OCI-LY7 (cell line): ENCODE measurements around the gene RCSD1. TPM values are rescaled to one million over a fixed set of nuclear protein-coding genes. Genes with fewer than 3 reads are reported as not detected.
"Not testable (repeated sequence)": the region's sequence is repeated elsewhere in the genome, so short reads cannot be mapped to it uniquely, and the experiment has no call there.

ENCODE experiments used
- BruUV-seq: library from RNA; stranded (reverse); fragments of 400-500 nt; replicated peaks from 2 replicates; lab custom pipeline; 2021; lab: Mats Ljungman, UMichigan
- CTCF ChIA-PET: fragments of 300-600 bp; sonication (Branson Sonifier 250); formaldehyde crosslinking; loops from one replicate; lab custom pipeline; 2022; ENCODE audit warnings: antibody characterized with exemption; ENCODE audit not compliant: unreplicated experiment; lab: Charles Lee
- POLR2A ChIA-PET: fragments of 300-600 bp; sonication (Branson Sonifier 250); formaldehyde crosslinking; loops from one replicate; lab custom pipeline; 2022; ENCODE audit warnings: antibody characterized with exemption; lab: Charles Lee
- DNase-seq: peaks from one replicate; pipeline ENCODE4 v3.0.0-alpha.2; 2015; ENCODE audit warnings: low spot score
- H2AFZ ChIP-seq: fragments of 200-600 bp; sonication (generic), shearing (Covaris generic); 2 replicates; pipeline ENCODE4 v1.6.1; 2014; ENCODE audit warnings: mild to moderate bottlenecking, antibody characterized with exemption, low read length, moderate library complexity
- H3K27ac ChIP-seq: fragments of 200-600 bp; sonication (generic); 2 replicates; pipeline ENCODE4 v1.5.1; 2014; ENCODE audit warnings: mixed run types, low read depth, mild to moderate bottlenecking, moderate library complexity, low read length, inconsistent platforms; ENCODE audit not compliant: poor library complexity, severe bottlenecking
- H3K36me3 ChIP-seq: fragments of 200-600 bp; sonication (generic); 2 replicates; pipeline ENCODE4 v1.6.1; 2014; ENCODE audit warnings: mild to moderate bottlenecking, antibody characterized with exemption, low read length, moderate library complexity, mixed read lengths; ENCODE audit not compliant: insufficient read depth
- H3K4me1 ChIP-seq: fragments of 200-600 bp; sonication (generic); 2 replicates; pipeline ENCODE4 v1.5.1; 2014; ENCODE audit warnings: mild to moderate bottlenecking, low read length; ENCODE audit not compliant: insufficient read depth, poor library complexity, severe bottlenecking
- H3K4me2 ChIP-seq: fragments of 200-600 bp; sonication (generic); 2 replicates; pipeline ENCODE4 v1.6.1; 2014; ENCODE audit warnings: mild to moderate bottlenecking, low read length
- H3K4me3 ChIP-seq: fragments of 200-600 bp; sonication (generic); 2 replicates; pipeline ENCODE4 v1.5.1; 2014; ENCODE audit warnings: mild to moderate bottlenecking, low read depth, low read length; ENCODE audit not compliant: poor library complexity, severe bottlenecking
- H3K79me2 ChIP-seq: fragments of 200-600 bp; sonication (generic); 2 replicates; pipeline ENCODE4 v1.6.1; 2016; ENCODE audit warnings: low read depth, mild to moderate bottlenecking, low read length, moderate library complexity, mixed read lengths; ENCODE audit not compliant: insufficient read depth
- H3K9me2 ChIP-seq: fragments of 200-600 bp; sonication (generic); 2 replicates; pipeline ENCODE4 v1.6.1; 2016; ENCODE audit warnings: mild to moderate bottlenecking, low read length, mixed read lengths; ENCODE audit not compliant: insufficient read depth
- H3K9me3 ChIP-seq: fragments of 200-600 bp; sonication (generic); 2 replicates; pipeline ENCODE4 v1.6.1; 2014; ENCODE audit warnings: mild to moderate bottlenecking, mixed run types, low read length, mixed read lengths
- H4K20me1 ChIP-seq: fragments of 200-600 bp; sonication (generic); 2 replicates; pipeline ENCODE4 v1.6.1; 2014; ENCODE audit warnings: mild to moderate bottlenecking, antibody characterized with exemption, low read length, moderate library complexity, mixed read lengths; ENCODE audit not compliant: insufficient read depth
- EZH2phosphoT487 ChIP-seq: fragments of 200-600 bp; sonication (generic); IDR thresholded peaks from 2 replicates; pipeline ENCODE4 v1.6.1; 2018; ENCODE audit warnings: low read depth, borderline replicate concordance, mild to moderate bottlenecking, mixed run types, antibody characterized with exemption, low read length, moderate library complexity, mixed read lengths
- intact Hi-C: fragments of 100-400 bp; cut with micrococcal nuclease; formaldehyde crosslinking; loops from one replicate; pipeline ENCODE4 v1.10.0; 2022; ENCODE audit not compliant: unreplicated experiment
- total RNA-seq, 2 experiments: library from RNA; depleted of rRNA in 1 of 2; stranded (reverse); fragments of >200 nt in 1 of 2; shearing (Covaris generic) in 1 of 2; gene quantifications; 2 replicates each; pipeline ENCODE4 v1.2.3, GENCODE V29; 2014 to 2022
- TF ChIP-seq, protein P1 (sequence below): fragments of 200-600 bp; sonication (generic); conservative IDR thresholded peaks from 2 replicates; pipeline ENCODE4 v1.5.1; 2014; ENCODE audit warnings: mild to moderate bottlenecking, antibody characterized with exemption, low read length, moderate library complexity, mixed read lengths

RCSD1 gene
- total RNA-seq, 2 experiments from 2014 or later = 161 to 164 TPM

DNA sequence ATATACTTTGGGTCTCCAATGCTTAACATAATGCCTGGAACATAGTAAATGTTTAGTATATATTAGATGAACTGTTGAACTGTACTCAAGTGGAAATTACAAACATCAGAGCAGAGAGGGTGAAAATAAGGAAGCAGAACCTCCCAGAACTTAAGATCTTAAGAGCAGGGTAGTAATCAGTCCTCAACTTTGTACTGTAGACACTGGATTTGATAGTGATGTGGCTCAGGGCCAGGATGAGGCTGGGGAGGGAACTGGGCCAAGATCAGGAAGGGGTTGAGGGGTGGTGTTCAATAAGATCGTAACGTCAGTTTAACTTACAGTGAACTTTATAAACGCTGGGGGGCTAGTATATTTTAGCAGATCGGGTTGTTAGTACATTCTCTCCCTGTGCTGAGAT, 107.1 kb downstream of the RCSD1 start:
- H2AFZ ChIP-seq = no peak overlapping the region
- intact Hi-C loops = no loop called here
- no peaks in the 10 kb centered on the region; the same call in 1 of the 2 replicates for H3K9me3 ChIP-seq
- no peaks in the 10 kb centered on the region for H3K9me2 ChIP-seq
- DNase-seq = no peak
- H3K4me1 ChIP-seq = no peaks in the 10 kb centered on the region
- no peak overlapping the region for H3K27ac ChIP-seq
- peaks cover 7% of the 10 kb centered on the region; the same call in 1 of the 2 replicates for H3K79me2 ChIP-seq
- no peak overlapping the region for H3K4me2 ChIP-seq
- TF ChIP-seq, protein P1, sequence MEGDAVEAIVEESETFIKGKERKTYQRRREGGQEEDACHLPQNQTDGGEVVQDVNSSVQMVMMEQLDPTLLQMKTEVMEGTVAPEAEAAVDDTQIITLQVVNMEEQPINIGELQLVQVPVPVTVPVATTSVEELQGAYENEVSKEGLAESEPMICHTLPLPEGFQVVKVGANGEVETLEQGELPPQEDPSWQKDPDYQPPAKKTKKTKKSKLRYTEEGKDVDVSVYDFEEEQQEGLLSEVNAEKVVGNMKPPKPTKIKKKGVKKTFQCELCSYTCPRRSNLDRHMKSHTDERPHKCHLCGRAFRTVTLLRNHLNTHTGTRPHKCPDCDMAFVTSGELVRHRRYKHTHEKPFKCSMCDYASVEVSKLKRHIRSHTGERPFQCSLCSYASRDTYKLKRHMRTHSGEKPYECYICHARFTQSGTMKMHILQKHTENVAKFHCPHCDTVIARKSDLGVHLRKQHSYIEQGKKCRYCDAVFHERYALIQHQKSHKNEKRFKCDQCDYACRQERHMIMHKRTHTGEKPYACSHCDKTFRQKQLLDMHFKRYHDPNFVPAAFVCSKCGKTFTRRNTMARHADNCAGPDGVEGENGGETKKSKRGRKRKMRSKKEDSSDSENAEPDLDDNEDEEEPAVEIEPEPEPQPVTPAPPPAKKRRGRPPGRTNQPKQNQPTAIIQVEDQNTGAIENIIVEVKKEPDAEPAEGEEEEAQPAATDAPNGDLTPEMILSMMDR = no peak
- TF ChIP-seq EZH2phosphoT487 = no peak
- POLR2A ChIA-PET = no interaction called here
- no peak overlapping the region for H3K4me3 ChIP-seq
- no TSS peak for BruUV-seq
- CTCF ChIA-PET = no interaction called here
- peaks cover 29% of the 10 kb centered on the region for H3K36me3 ChIP-seq
- H4K20me1 ChIP-seq = no peaks in the 10 kb centered on the region

DNA sequence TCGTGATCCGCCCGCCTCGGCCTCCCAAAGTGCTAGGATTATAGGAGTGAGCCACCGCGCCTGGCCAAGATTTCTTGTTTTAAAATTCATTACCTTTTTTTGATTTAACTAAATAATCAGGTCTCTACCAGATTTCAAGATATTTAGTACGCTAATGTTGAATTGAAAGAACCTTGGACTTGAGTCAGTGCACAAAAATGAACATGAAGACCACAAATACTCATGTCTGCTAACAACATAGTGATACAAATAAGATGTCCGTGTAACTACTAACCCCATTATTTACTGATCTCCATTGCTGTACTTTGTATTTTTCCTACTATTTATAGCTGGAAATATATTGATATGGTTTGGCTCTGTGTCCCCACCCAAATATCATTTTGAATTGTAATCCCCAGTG, 108.1 kb downstream of the RCSD1 start:
- no TSS peak for BruUV-seq
- H2AFZ ChIP-seq = no peak overlapping the region
- DNase-seq = no peak
- H3K4me3 ChIP-seq = no peak overlapping the region
- H3K4me1 ChIP-seq = no peaks in the 10 kb centered on the region
- H3K9me2 ChIP-seq = no peaks in the 10 kb centered on the region
- H3K27ac ChIP-seq = no peak overlapping the region
- H3K36me3 ChIP-seq = peaks cover 22% of the 10 kb centered on the region
- CTCF ChIA-PET = no interaction called here
- TF ChIP-seq, protein P1 = no peak
- no peak for TF ChIP-seq EZH2phosphoT487
- POLR2A ChIA-PET = no interaction called here
- no peaks in the 10 kb centered on the region for H4K20me1 ChIP-seq
- no peaks in the 10 kb centered on the region; the same call in 1 of the 2 replicates for H3K9me3 ChIP-seq
- H3K79me2 ChIP-seq = peaks cover 6% of the 10 kb centered on the region; the same call in 1 of the 2 replicates
- intact Hi-C loops = no loop called here
- no peak overlapping the region for H3K4me2 ChIP-seq

DNA sequence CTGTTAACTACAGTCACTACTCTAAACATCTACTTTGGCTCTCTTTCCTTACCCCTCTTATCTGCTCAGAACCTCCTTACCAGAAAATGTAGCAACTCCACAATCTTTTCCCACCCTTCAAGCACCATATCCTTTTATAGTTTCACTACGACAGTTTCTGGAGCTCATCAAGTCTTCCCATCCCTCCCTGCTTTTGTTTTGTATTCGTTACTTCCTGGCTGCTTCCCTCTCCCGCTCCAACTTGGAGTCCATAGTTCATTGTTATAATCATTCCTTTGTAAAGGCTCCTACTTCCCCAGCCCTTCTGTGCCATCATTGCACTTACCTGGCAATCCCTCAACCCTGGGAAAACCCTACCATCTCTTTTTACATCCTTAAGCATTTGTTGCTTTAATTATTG, 109.7 kb downstream of the RCSD1 start:
- intact Hi-C loops = no loop called here
- Histone ChIP-seq H3K9me2 (no peaks in the 10 kb centered on the region), H3K79me2 (peaks cover 14% of the 10 kb centered on the region; the same call in 1 of the 2 replicates), H3K27ac (no peak overlapping the region), H2AFZ (no peak overlapping the region), H3K36me3 (peaks cover 16% of the 10 kb centered on the region), H3K4me1 (no peaks in the 10 kb centered on the region), H3K4me3 (no peak overlapping the region), H3K4me2 (no peak overlapping the region), H4K20me1 (no peaks in the 10 kb centered on the region), H3K9me3 (no peaks in the 10 kb centered on the region; the same call in 1 of the 2 replicates)
- no peak for DNase-seq
- TF ChIP-seq, protein P1 = no peak
- TF ChIP-seq EZH2phosphoT487 = no peak
- CTCF ChIA-PET = interaction anchor here (1.0 kb wide), 1 partner anchor 13 kb away, joined by 3 read pairs; no protein-coding TSS in a partner anchor
- POLR2A ChIA-PET = interaction anchor here (0.6 to 1.7 kb wide), 4 partner anchors 9 to 24 kb away, joined by 4 to 9 read pairs (median 6); no protein-coding TSS in a partner anchor
- BruUV-seq = no TSS peak

DNA sequence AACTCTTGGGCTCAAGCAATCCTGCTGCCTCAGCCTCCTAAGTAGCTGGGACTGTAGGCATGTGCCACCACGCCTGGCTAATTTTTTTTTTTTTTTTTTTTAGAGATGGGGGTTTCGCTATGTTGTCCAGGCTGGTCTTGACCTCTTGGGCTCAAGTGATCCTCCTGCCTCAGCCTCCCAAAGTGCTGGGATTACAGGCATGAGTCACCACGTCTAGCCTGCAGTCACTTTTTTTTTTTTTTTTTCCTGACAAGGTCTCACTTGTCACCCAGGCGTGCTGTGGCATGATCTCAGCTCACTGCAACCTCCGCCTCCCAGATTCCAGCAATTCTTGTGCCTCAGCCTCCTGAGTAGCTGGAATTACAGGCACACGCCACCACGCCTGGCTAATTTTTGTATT, 111.1 kb downstream of the RCSD1 start:
- H2AFZ ChIP-seq, H3K4me3 ChIP-seq, H3K9me2 ChIP-seq, DNase-seq, H3K9me3 ChIP-seq, H3K27ac ChIP-seq, H4K20me1 ChIP-seq, H3K4me2 ChIP-seq, BruUV-seq, H3K4me1 ChIP-seq, intact Hi-C loops: not testable (repeated sequence)
- ChIA-PET POLR2A (interaction anchor here (0.6 kb wide), 1 partner anchor 45 kb away, joined by 3 read pairs; no protein-coding TSS in a partner anchor), CTCF (interaction anchor here (0.7 kb wide), 1 partner anchor 424 kb away, joined by 7 read pairs; no protein-coding TSS in a partner anchor)
- Histone ChIP-seq H3K36me3 (peaks cover 16% of the 10 kb centered on the region), H3K79me2 (peaks cover 13% of the 10 kb centered on the region; the same call in 1 of the 2 replicates)
